ENCODE results near the gene ZNF839. TPM values are rescaled to one million over a fixed set of nuclear protein-coding genes. Genes with fewer than 3 reads are reported as not detected.

Gene ZNF839
- total and polyA plus RNA-seq, 2 experiments from 2014 or later = 7.9 to 10.0 TPM

DNA sequence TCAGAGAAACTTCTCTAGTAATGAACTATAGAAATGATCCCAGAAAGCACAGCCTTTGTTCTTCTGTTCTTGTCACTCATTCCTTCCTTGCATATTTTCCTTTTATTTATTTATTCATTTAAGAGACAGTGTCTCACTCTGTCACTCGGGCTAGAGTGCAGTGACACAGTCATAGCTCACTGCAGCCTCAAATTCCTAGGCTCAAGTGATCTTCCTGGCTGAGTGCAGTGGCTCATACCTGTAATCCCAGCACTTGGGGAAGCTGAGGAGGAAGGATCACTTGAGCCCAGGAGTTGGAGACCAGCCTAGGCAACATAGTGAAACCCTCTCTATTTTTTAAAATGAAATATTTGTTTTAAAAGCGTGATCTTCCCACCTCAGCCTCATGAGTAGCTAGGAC lies 54.7 kb downstream of the ZNF839 start:
- H3K27me3 Mint-ChIP-seq (ENCODE audit: insufficient read depth, low read depth, poor library complexity) = peaks cover 4% of the 10 kb centered on the region
- Histone ChIP-seq H3F3A (replicated peaks; ENCODE audit: low read depth) (no peaks in the 10 kb centered on the region), H3K27me3 (ENCODE audit: insufficient read depth) (no peaks in the 10 kb centered on the region), H3K9me2 (ENCODE audit: insufficient read depth) (no peaks in the 10 kb centered on the region), H4K20me1 (replicated peaks; ENCODE audit: insufficient read depth) (peaks cover 5% of the 10 kb centered on the region; the same call in 1 of the 2 replicates), H3K4me2 (no peak overlapping the region), H3K4me3 (no peak overlapping the region), H2AFZ (no peak overlapping the region), H3K36me3 (ENCODE audit: insufficient read depth) (0 out of 2 replicates have a peak, but pooled peaks cover 3% of the 10 kb centered on the region), H3K27ac (ENCODE audit: low read depth) (no peak overlapping the region), H3K79me2 (replicated peaks; ENCODE audit: insufficient read depth) (0 out of 2 replicates have a peak, but pooled peaks cover 4% of the 10 kb centered on the region), H3K4me1 (ENCODE audit: insufficient read depth) (no peaks in the 10 kb centered on the region)
- peaks cover 3% of the 10 kb centered on the region; the same call in 1 of the 3 replicates for H3K36me3 Mint-ChIP-seq (ENCODE audit: low read depth)
- H3K27ac Mint-ChIP-seq = no peak overlapping the region
- DNase-seq (ENCODE audit: low spot score) (no peak), ATAC-seq (no peak)
- no peaks in the 10 kb centered on the region for H3K9me3 Mint-ChIP-seq
- H3K4me3 Mint-ChIP-seq = no peak overlapping the region
- TF ChIP-seq STAT1 (IDR thresholded peaks at IDR 0.05; ENCODE audit: unreplicated experiment) (no peak), ZNF331 (CRISPR knock-in tag; IDR thresholded peaks at IDR 0.05; ENCODE audit: low read depth) (no peak), CREB1 (CRISPR knock-in tag; IDR thresholded peaks at IDR 0.05; ENCODE audit: low read depth) (no peak), POLR2AphosphoS5 (IDR thresholded peaks at IDR 0.05; ENCODE audit: low read depth) (no peak), JUNB (IDR thresholded peaks at IDR 0.05; ENCODE audit: unreplicated experiment) (no peak), NANOG (IDR thresholded peaks at IDR 0.05; ENCODE audit: borderline replicate concordance) (no peak), ZNF114 (CRISPR knock-in tag; IDR thresholded peaks at IDR 0.05) (no peak), EZH2phosphoT487 (IDR thresholded peaks at IDR 0.05; ENCODE audit: unreplicated experiment) (no peak), EZH2 (IDR thresholded peaks at IDR 0.05; ENCODE audit: low read depth, unreplicated experiment) (no peak)
- TF ChIP-seq, protein P1, sequence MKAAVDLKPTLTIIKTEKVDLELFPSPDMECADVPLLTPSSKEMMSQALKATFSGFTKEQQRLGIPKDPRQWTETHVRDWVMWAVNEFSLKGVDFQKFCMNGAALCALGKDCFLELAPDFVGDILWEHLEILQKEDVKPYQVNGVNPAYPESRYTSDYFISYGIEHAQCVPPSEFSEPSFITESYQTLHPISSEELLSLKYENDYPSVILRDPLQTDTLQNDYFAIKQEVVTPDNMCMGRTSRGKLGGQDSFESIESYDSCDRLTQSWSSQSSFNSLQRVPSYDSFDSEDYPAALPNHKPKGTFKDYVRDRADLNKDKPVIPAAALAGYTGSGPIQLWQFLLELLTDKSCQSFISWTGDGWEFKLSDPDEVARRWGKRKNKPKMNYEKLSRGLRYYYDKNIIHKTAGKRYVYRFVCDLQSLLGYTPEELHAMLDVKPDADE (IDR thresholded peaks at IDR 0.05) = no peak
- TF ChIP-seq, protein P2, sequence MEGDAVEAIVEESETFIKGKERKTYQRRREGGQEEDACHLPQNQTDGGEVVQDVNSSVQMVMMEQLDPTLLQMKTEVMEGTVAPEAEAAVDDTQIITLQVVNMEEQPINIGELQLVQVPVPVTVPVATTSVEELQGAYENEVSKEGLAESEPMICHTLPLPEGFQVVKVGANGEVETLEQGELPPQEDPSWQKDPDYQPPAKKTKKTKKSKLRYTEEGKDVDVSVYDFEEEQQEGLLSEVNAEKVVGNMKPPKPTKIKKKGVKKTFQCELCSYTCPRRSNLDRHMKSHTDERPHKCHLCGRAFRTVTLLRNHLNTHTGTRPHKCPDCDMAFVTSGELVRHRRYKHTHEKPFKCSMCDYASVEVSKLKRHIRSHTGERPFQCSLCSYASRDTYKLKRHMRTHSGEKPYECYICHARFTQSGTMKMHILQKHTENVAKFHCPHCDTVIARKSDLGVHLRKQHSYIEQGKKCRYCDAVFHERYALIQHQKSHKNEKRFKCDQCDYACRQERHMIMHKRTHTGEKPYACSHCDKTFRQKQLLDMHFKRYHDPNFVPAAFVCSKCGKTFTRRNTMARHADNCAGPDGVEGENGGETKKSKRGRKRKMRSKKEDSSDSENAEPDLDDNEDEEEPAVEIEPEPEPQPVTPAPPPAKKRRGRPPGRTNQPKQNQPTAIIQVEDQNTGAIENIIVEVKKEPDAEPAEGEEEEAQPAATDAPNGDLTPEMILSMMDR (conservative IDR thresholded peaks at IDR 0.05; ENCODE audit: low read depth in 2 of 2) = no peak
- TF ChIP-seq, protein P3, sequence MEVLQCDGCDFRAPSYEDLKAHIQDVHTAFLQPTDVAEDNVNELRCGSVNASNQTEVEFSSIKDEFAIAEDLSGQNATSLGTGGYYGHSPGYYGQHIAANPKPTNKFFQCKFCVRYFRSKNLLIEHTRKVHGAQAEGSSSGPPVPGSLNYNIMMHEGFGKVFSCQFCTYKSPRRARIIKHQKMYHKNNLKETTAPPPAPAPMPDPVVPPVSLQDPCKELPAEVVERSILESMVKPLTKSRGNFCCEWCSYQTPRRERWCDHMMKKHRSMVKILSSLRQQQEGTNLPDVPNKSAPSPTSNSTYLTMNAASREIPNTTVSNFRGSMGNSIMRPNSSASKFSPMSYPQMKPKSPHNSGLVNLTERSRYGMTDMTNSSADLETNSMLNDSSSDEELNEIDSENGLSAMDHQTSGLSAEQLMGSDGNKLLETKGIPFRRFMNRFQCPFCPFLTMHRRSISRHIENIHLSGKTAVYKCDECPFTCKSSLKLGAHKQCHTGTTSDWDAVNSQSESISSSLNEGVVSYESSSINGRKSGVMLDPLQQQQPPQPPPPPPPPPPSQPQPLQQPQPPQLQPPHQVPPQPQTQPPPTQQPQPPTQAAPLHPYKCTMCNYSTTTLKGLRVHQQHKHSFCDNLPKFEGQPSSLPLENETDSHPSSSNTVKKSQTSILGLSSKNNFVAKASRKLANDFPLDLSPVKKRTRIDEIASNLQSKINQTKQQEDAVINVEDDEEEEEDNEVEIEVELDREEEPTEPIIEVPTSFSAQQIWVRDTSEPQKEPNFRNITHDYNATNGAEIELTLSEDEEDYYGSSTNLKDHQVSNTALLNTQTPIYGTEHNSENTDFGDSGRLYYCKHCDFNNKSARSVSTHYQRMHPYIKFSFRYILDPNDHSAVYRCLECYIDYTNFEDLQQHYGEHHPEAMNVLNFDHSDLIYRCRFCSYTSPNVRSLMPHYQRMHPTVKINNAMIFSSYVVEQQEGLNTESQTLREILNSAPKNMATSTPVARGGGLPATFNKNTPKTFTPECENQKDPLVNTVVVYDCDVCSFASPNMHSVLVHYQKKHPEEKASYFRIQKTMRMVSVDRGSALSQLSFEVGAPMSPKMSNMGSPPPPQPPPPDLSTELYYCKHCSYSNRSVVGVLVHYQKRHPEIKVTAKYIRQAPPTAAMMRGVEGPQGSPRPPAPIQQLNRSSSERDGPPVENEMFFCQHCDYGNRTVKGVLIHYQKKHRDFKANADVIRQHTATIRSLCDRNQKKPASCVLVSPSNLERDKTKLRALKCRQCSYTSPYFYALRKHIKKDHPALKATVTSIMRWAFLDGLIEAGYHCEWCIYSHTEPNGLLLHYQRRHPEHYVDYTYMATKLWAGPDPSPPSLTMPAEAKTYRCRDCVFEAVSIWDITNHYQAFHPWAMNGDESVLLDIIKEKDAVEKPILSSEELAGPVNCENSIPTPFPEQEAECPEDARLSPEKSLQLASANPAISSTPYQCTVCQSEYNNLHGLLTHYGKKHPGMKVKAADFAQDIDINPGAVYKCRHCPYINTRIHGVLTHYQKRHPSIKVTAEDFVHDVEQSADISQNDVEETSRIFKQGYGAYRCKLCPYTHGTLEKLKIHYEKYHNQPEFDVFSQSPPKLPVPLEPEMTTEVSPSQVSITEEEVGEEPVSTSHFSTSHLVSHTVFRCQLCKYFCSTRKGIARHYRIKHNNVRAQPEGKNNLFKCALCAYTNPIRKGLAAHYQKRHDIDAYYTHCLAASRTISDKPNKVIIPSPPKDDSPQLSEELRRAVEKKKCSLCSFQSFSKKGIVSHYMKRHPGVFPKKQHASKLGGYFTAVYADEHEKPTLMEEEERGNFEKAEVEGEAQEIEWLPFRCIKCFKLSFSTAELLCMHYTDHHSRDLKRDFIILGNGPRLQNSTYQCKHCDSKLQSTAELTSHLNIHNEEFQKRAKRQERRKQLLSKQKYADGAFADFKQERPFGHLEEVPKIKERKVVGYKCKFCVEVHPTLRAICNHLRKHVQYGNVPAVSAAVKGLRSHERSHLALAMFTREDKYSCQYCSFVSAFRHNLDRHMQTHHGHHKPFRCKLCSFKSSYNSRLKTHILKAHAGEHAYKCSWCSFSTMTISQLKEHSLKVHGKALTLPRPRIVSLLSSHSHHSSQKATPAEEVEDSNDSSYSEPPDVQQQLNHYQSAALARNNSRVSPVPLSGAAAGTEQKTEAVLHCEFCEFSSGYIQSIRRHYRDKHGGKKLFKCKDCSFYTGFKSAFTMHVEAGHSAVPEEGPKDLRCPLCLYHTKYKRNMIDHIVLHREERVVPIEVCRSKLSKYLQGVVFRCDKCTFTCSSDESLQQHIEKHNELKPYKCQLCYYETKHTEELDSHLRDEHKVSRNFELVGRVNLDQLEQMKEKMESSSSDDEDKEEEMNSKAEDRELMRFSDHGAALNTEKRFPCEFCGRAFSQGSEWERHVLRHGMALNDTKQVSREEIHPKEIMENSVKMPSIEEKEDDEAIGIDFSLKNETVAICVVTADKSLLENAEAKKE (CRISPR knock-in tag; IDR thresholded peaks at IDR 0.05) = no peak
- TF ChIP-seq, protein P4, sequence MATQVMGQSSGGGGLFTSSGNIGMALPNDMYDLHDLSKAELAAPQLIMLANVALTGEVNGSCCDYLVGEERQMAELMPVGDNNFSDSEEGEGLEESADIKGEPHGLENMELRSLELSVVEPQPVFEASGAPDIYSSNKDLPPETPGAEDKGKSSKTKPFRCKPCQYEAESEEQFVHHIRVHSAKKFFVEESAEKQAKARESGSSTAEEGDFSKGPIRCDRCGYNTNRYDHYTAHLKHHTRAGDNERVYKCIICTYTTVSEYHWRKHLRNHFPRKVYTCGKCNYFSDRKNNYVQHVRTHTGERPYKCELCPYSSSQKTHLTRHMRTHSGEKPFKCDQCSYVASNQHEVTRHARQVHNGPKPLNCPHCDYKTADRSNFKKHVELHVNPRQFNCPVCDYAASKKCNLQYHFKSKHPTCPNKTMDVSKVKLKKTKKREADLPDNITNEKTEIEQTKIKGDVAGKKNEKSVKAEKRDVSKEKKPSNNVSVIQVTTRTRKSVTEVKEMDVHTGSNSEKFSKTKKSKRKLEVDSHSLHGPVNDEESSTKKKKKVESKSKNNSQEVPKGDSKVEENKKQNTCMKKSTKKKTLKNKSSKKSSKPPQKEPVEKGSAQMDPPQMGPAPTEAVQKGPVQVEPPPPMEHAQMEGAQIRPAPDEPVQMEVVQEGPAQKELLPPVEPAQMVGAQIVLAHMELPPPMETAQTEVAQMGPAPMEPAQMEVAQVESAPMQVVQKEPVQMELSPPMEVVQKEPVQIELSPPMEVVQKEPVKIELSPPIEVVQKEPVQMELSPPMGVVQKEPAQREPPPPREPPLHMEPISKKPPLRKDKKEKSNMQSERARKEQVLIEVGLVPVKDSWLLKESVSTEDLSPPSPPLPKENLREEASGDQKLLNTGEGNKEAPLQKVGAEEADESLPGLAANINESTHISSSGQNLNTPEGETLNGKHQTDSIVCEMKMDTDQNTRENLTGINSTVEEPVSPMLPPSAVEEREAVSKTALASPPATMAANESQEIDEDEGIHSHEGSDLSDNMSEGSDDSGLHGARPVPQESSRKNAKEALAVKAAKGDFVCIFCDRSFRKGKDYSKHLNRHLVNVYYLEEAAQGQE (IDR thresholded peaks at IDR 0.05; ENCODE audit: unreplicated experiment) = no peak
- peaks cover 5% of the 10 kb centered on the region; the same call in 2 of the 3 replicates for H3K4me1 Mint-ChIP-seq

Measured in GM23338 (cell line).